HCT116 (cell line): ENCODE results near the gene MFRP. TPM values are rescaled to one million over a fixed set of nuclear protein-coding genes. Genes with fewer than 3 reads are reported as not detected.
A peak's percentile ranks its signal among the peaks of the same experiment; 100 is the strongest.

Source experiments
- ATAC-seq: fragments of 200-7000 bp; cut with Tn5 transposase; 2 replicates; pipeline ENCODE4 v1.9.1; 2020; ENCODE audit warnings: mild to moderate bottlenecking, moderate library complexity
- BruUV-seq: library from RNA; stranded (reverse); fragments of 400-500 nt; replicated peaks from 2 replicates; lab custom pipeline; 2021; lab: Mats Ljungman, UMichigan
- CTCF ChIA-PET: fragments of 300-600 bp; sonication (Branson Sonifier 250); formaldehyde crosslinking; loops from one replicate; lab custom pipeline; 2021; ENCODE audit warnings: antibody characterized with exemption; lab: Charles Lee
- POLR2A ChIA-PET: fragments of 300-600, 350-600 bp; sonication (Branson Sonifier 250); formaldehyde crosslinking; loops from one replicate; lab custom pipeline; 2021; ENCODE audit warnings: antibody characterized with exemption; lab: Charles Lee
- RAD21 ChIA-PET, 2 experiments: fragments of 300-600 bp; sonication (Branson Sonifier 250); formaldehyde crosslinking; loops; one replicate each; lab custom pipeline; 2023; ENCODE audit warnings: low total read pairs in 2 of 2; ENCODE audit not compliant: uncharacterized antibody in 2 of 2, unreplicated experiment in 2 of 2, low non-redundant PET in 1 of 2; lab: Charles Lee
- DNase-seq: peaks from one replicate; pipeline ENCODE4 v3.0.0-alpha.2; 2010; ENCODE audit warnings: low read depth, low spot score
- H2AFZ ChIP-seq: fragments of 200-600 bp; shearing (Covaris generic), sonication (generic); 2 replicates; pipeline ENCODE4 v1.6.1; 2017; ENCODE audit warnings: low read depth, mixed run types, mixed read lengths, antibody characterized with exemption, low read length; ENCODE audit not compliant: poor library complexity, severe bottlenecking
- H3K27ac ChIP-seq: 2 replicates; pipeline ENCODE4 v1.5.1; 2012; ENCODE audit warnings: low read depth, low read length
- H3K27me3 ChIP-seq: fragments of 200-600 bp; sonication (generic); 2 replicates; pipeline ENCODE4 v1.6.1; 2016; ENCODE audit warnings: mixed run types, low read length, mixed read lengths; ENCODE audit not compliant: insufficient read depth
- H3K36me3 ChIP-seq, 2 experiments: fragments of 200-500 bp in 1 of 2; fragments of 200-600 bp in 1 of 2; sonication (Bioruptor generic) in 1 of 2; sonication (generic) in 1 of 2; 2 replicates each; pipeline versions ENCODE4 v1.5.1 to v1.6.1; 2014 to 2016; ENCODE audit warnings: low read length in 2 of 2, inconsistent platforms in 1 of 2, mixed read lengths in 1 of 2, mixed run types in 1 of 2; ENCODE audit not compliant: insufficient read depth in 2 of 2, control insufficient read depth in 1 of 2
- H3K4me1 ChIP-seq, 2 experiments: fragments of 200-600 bp in 1 of 2; sonication (generic) in 1 of 2; 2 replicates each; pipeline versions ENCODE4 v1.5.1 to v1.6.1; 2012 to 2017; ENCODE audit warnings: low read length in 2 of 2, inconsistent platforms in 1 of 2, mild to moderate bottlenecking in 1 of 2, mixed read lengths in 1 of 2, mixed run types in 1 of 2, moderate library complexity in 1 of 2; ENCODE audit not compliant: insufficient read depth in 2 of 2, control insufficient read depth in 1 of 2
- H3K4me2 ChIP-seq: fragments of 200-600 bp; sonication (generic); 2 replicates; pipeline ENCODE4 v1.6.1; 2017; ENCODE audit warnings: mixed run types, low read length, mixed read lengths
- H3K4me3 ChIP-seq, 2 experiments: fragments of 200-600 bp in 1 of 2; sonication (generic) in 1 of 2; replicated peaks in 1 of 2; 2 replicates each; pipeline ENCODE4 v1.5.1; 2011 to 2016; ENCODE audit warnings: low read length in 2 of 2, control low read depth in 1 of 2, low read depth in 1 of 2, mild to moderate bottlenecking in 1 of 2, mixed read lengths in 1 of 2, mixed run types in 1 of 2
- H3K79me2 ChIP-seq: fragments of 200-600 bp; sonication (generic); 2 replicates; pipeline ENCODE4 v1.6.1; 2017; ENCODE audit warnings: mild to moderate bottlenecking, mixed run types, low read length, moderate library complexity, mixed read lengths; ENCODE audit not compliant: insufficient read depth
- H3K9ac ChIP-seq: fragments of 200-600 bp; sonication (generic); 2 replicates; pipeline ENCODE4 v1.6.1; 2016; ENCODE audit warnings: low read length, mixed read lengths
- H3K9me2 ChIP-seq: fragments of 200-600 bp; sonication (generic), shearing (Covaris generic); 2 replicates; pipeline ENCODE4 v1.6.1; 2017; ENCODE audit warnings: mixed run types, mild to moderate bottlenecking, moderate library complexity; ENCODE audit not compliant: insufficient read depth
- H3K9me3 ChIP-seq, 2 experiments: fragments of 200-500 bp in 1 of 2; fragments of 200-600 bp in 1 of 2; sonication (Bioruptor generic) in 1 of 2; sonication (generic) in 1 of 2; 2 replicates each; pipeline ENCODE4 v1.6.1; 2014 to 2017; ENCODE audit warnings: low read length in 2 of 2, mixed read lengths in 2 of 2, inconsistent platforms in 1 of 2, low read depth in 1 of 2, mild to moderate bottlenecking in 1 of 2, mixed run types in 1 of 2, moderate library complexity in 1 of 2; ENCODE audit not compliant: control insufficient read depth in 1 of 2, insufficient read depth in 1 of 2
- H4K20me1 ChIP-seq: fragments of 200-600 bp; sonication (generic), shearing (Covaris generic); 2 replicates; pipeline ENCODE4 v1.6.1; 2017; ENCODE audit warnings: mixed run types, mild to moderate bottlenecking, moderate library complexity; ENCODE audit not compliant: insufficient read depth
- EZH2 ChIP-seq: fragments of 200-600 bp; sonication (generic); IDR thresholded peaks from 2 replicates; pipeline ENCODE4 v1.6.1; 2017; ENCODE audit warnings: antibody characterized with exemption, mixed run types
- EZH2phosphoT487 ChIP-seq: fragments of 200-600 bp; IDR thresholded peaks from 2 replicates; pipeline ENCODE4 v1.6.1; 2018; ENCODE audit warnings: antibody characterized with exemption, borderline replicate concordance
- RAD21 ChIP-seq: IDR thresholded peaks from 2 replicates; pipeline ENCODE4 v1.6.1; 2012; ENCODE audit warnings: low read depth, mild to moderate bottlenecking
- SIN3A ChIP-seq: IDR thresholded peaks from 2 replicates; pipeline ENCODE4 v1.6.1; 2012; ENCODE audit warnings: low read depth
- ZBTB33 ChIP-seq: IDR thresholded peaks from 2 replicates; pipeline ENCODE4 v1.6.1; 2011; ENCODE audit warnings: mild to moderate bottlenecking, low read length, moderate library complexity; ENCODE audit not compliant: insufficient replicate concordance; ENCODE audit errors: extremely low read depth
- intact Hi-C: fragments of 100-400 bp; cut with micrococcal nuclease; formaldehyde crosslinking; loops from 2 replicates; pipeline ENCODE4 v1.10.0; 2022
- total RNA-seq: library from RNA; stranded (reverse); gene quantifications from one replicate; pipeline ENCODE4 v1.2.1, GENCODE V29; 2021; ENCODE audit not compliant: unreplicated experiment
- TF ChIP-seq, protein P1 (sequence below): IDR thresholded peaks from 2 replicates; pipeline ENCODE4 v1.6.1; 2012

The MFRP gene
- total RNA-seq, 1 experiment from 2014 or later = not detected

- H3K27ac ChIP-seq = no peak overlapping the region
- no peaks in the 10 kb centered on the region for H3K9me2 ChIP-seq
Observed at GRCh38 chr11:119382101-119382500, 35.6 kb upstream of the MFRP start.

More at GRCh38 chr11:119382101-119382500, 35.6 kb upstream of the MFRP start:
- H3K4me2 ChIP-seq = peak overlapping the region; percentile 89
- H3K9me3 ChIP-seq = no peaks in the 10 kb centered on the region
- no peak for DNase-seq
- H3K27me3 ChIP-seq = no peaks in the 10 kb centered on the region
- H2AFZ ChIP-seq = no peak overlapping the region
- ATAC-seq = no peak
- H3K36me3 ChIP-seq = no peaks in the 10 kb centered on the region
- peak overlapping the region; percentile 63 to 65 for H3K4me3 ChIP-seq
- peaks cover 6 to 33% of the 10 kb centered on the region in 2 experiments; a peak in 3 of 4 replicates for H3K4me1 ChIP-seq
- RAD21 ChIA-PET = no interaction called here
- POLR2A ChIA-PET = no interaction called here
- BruUV-seq = TSS peak; percentile 87
- TF ChIP-seq EZH2 (no peak), ZBTB33 (no peak), EZH2phosphoT487 (no peak), RAD21 (no peak), SIN3A (no peak)
- TF ChIP-seq, protein P1, sequence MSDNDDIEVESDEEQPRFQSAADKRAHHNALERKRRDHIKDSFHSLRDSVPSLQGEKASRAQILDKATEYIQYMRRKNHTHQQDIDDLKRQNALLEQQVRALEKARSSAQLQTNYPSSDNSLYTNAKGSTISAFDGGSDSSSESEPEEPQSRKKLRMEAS = no peak
- intact Hi-C loops = loop anchor here (5.0 kb wide), 1 partner anchor 280 kb away; the partner anchor contains the start of gene DPAGT1
- CTCF ChIA-PET = interaction anchor here (2.0 kb wide), 1 partner anchor 26 kb away, joined by 9 read pairs; no protein-coding TSS in a partner anchor
- peak overlapping the region; percentile 71 for H3K9ac ChIP-seq
- no peaks in the 10 kb centered on the region for H4K20me1 ChIP-seq
- H3K79me2 ChIP-seq = no peaks in the 10 kb centered on the region
